ENCODE results near the gene HDAC4. TPM values are rescaled to one million over a fixed set of nuclear protein-coding genes. Genes with fewer than 3 reads are reported as not detected.

HDAC4 gene
- total and polyA plus RNA-seq, 10 of the 15 experiments (the other 5 are each of a cell fraction or from before 2014, with no cell fraction given), result 0.22 to 15.7 (median 4.8) TPM

DNA sequence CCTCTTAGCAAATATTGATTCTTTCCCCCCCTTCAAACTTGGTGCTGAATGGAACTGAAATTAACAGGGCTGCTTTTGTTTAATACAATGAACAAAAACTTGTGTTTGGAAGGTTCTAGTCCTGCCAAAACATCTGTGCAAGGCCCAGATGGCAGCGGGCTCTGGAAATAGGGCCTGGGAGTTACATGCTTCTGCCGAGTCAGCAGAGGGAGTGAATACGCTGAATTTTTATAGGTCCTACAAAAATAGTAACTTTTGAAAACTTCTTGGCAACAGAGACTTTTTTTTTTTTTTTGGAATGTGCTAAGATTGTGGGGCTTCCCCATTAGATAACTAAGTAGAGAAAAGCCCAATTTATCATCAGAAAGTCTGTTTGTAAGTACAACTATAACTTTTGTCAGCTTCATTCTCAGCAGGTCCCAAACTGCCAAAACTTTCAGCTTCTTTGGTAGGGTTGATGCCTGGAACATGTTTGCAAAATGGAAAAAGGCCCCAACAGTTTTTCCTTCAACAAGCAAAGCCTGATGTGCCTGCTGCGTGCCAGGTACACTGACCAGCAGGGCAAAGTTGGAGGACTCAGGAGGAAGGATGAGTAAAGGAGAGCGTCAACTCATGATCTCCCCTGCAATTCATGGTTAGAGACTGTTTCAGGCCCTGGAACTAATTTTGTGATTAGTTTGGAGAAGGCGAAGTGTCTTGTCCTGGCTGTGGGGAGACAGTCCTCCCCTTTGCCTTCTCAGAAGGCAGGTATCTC lies 45.1 kb upstream of the HDAC4 start (continued):
- no peak for TF ChIP-seq MYB (IDR thresholded peaks at IDR 0.05; ENCODE audit: borderline replicate concordance, low read depth, low read length)
- no peak for TF ChIP-seq CEBPB (IDR thresholded peaks at IDR 0.05; ENCODE audit: borderline replicate concordance in 1 of 2, low read depth in 2 of 2, low read length in 2 of 2)
- no peak for TF ChIP-seq ZNF384 (IDR thresholded peaks at IDR 0.05; ENCODE audit: borderline replicate concordance, low read depth, low read length)
- TF ChIP-seq GATAD2B (conservative IDR thresholded peaks at IDR 0.05; ENCODE audit: low read depth), result no peak
- no peak for TF ChIP-seq EED (IDR thresholded peaks at IDR 0.05; ENCODE audit: low read depth)
- TF ChIP-seq RAD51 (IDR thresholded peaks at IDR 0.05), result no peak

DNA sequence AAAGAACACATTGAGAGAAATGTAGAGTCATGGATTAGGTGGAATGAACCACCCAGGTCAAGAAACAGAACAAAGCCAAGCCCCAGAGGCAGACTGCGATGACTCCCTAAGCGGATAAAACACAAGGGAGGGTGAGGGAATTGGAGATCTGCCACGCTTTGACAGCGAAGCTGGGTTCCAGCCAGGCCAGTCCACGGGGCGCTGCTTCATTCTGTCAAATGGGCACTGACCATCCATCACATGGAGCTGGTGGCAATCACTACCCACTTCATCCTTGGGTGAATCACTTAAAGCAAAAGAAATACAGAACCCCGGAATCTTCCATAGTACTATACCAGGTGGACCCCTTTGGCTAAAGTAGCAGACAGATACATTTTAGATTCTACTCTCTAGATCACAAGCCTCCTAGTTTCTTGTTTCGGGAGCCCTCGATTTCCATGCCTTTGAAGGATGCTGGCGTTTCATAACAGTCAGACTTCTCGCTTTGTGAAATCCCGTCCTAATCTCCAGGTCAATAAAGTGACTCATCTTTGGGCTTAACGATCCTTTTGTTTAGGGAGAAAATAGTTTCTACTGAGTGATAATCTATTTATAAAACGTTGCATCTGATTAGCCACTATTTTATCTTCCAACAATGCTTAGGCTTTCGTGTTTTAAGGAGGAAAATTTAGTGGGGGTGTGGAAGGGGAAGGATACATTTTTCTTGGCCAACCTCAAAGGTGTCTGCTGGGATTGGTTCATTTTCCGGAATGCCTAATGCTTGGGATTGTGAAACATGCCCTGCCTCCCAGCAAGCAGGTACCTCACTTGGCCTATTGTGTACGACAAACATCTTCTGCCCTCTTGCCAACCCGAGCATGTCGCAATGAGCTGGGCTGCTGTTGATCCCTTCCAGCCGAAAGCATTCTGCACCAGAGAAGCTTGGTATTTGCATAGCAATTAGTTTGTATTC lies 44.1 kb upstream of the HDAC4 start:
- ChIA-PET RAD21 (ENCODE audit: unreplicated experiment) (no interaction called here), POLR2A (no interaction called here), CTCF (no interaction called here), SMC1A (ENCODE audit: uncharacterized antibody, unreplicated experiment) (no interaction called here)
- Histone ChIP-seq H4K20me1 (ENCODE audit: control insufficient read depth, insufficient read depth) (no peaks in the 10 kb centered on the region), H2AFZ (ENCODE audit: control insufficient read depth, low read depth, low read length) (no peak overlapping the region), H3K79me2 (ENCODE audit: control insufficient read depth, insufficient read depth, low read length) (no peaks in the 10 kb centered on the region), H3K9ac (ENCODE audit: control insufficient read depth, insufficient read depth, low read length) (no peak overlapping the region), H3K36me3 (ENCODE audit: control insufficient read depth in 2 of 2, insufficient read depth in 2 of 2, low read length in 1 of 2) (no peaks in the 10 kb centered on the region), H3K4me3 (no peak overlapping the region), H3K27ac (ENCODE audit: control insufficient read depth, insufficient read depth) (no peak overlapping the region), H3K9me3 (replicated peaks; ENCODE audit: control insufficient read depth, insufficient read depth, low read length) (no peaks in the 10 kb centered on the region; the same call in 2 of the 3 replicates), H3K27me3 (replicated peaks in 1 of 2; ENCODE audit: control insufficient read depth in 2 of 2, insufficient read depth in 2 of 2, low read length in 1 of 2) (peaks cover 3 to 5% of the 10 kb centered on the region in 2 experiments; a peak in 3 of 4 replicates), H3K4me2 (ENCODE audit: control insufficient read depth, insufficient read depth) (no peak overlapping the region), H3K4me1 (ENCODE audit: control insufficient read depth, insufficient read depth, low read length) (no peaks in the 10 kb centered on the region)
- DNase-seq (ENCODE audit: low read depth, low spot score) (no peak), ATAC-seq (no peak), FAIRE-seq (no peak)
- 37% methylated on average over 20 of the region's 20 CpGs for WGBS (ENCODE audit: insufficient coverage, insufficient replicate concordance, low lambda C conversion rate, missing lambda C conversion rate)
- in situ Hi-C loops (cut with MboI) (no loop called here), intact Hi-C loops (cut with micrococcal nuclease; ENCODE audit: unreplicated experiment) (no loop called here)
- BruUV-seq (replicated peaks), result no TSS peak
- TF ChIP-seq, protein P1, sequence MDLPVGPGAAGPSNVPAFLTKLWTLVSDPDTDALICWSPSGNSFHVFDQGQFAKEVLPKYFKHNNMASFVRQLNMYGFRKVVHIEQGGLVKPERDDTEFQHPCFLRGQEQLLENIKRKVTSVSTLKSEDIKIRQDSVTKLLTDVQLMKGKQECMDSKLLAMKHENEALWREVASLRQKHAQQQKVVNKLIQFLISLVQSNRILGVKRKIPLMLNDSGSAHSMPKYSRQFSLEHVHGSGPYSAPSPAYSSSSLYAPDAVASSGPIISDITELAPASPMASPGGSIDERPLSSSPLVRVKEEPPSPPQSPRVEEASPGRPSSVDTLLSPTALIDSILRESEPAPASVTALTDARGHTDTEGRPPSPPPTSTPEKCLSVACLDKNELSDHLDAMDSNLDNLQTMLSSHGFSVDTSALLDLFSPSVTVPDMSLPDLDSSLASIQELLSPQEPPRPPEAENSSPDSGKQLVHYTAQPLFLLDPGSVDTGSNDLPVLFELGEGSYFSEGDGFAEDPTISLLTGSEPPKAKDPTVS (IDR thresholded peaks at IDR 0.05; ENCODE audit: low read depth, low read length), result no peak
- TF ChIP-seq RCOR1 (conservative IDR thresholded peaks at IDR 0.05; ENCODE audit: low read depth, low read length), result no peak
- no peak for TF ChIP-seq IKZF1 (conservative IDR thresholded peaks at IDR 0.05)
- no peak for TF ChIP-seq WRNIP1 (IDR thresholded peaks at IDR 0.05; ENCODE audit: borderline replicate concordance, low read depth, low read length)
- TF ChIP-seq, protein P2, sequence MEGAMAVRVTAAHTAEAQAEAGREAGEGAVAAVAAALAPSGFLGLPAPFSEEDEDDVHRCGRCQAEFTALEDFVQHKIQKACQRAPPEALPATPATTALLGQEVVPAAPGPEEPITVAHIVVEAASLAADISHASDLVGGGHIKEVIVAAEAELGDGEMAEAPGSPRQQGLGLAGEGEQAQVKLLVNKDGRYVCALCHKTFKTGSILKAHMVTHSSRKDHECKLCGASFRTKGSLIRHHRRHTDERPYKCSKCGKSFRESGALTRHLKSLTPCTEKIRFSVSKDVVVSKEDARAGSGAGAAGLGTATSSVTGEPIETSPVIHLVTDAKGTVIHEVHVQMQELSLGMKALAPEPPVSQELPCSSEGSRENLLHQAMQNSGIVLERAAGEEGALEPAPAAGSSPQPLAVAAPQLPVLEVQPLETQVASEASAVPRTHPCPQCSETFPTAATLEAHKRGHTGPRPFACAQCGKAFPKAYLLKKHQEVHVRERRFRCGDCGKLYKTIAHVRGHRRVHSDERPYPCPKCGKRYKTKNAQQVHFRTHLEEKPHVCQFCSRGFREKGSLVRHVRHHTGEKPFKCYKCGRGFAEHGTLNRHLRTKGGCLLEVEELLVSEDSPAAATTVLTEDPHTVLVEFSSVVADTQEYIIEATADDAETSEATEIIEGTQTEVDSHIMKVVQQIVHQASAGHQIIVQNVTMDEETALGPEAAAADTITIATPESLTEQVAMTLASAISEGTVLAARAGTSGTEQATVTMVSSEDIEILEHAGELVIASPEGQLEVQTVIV (IDR thresholded peaks at IDR 0.05; ENCODE audit: borderline replicate concordance, partially characterized antibody), result no peak
- TF ChIP-seq, protein P3, sequence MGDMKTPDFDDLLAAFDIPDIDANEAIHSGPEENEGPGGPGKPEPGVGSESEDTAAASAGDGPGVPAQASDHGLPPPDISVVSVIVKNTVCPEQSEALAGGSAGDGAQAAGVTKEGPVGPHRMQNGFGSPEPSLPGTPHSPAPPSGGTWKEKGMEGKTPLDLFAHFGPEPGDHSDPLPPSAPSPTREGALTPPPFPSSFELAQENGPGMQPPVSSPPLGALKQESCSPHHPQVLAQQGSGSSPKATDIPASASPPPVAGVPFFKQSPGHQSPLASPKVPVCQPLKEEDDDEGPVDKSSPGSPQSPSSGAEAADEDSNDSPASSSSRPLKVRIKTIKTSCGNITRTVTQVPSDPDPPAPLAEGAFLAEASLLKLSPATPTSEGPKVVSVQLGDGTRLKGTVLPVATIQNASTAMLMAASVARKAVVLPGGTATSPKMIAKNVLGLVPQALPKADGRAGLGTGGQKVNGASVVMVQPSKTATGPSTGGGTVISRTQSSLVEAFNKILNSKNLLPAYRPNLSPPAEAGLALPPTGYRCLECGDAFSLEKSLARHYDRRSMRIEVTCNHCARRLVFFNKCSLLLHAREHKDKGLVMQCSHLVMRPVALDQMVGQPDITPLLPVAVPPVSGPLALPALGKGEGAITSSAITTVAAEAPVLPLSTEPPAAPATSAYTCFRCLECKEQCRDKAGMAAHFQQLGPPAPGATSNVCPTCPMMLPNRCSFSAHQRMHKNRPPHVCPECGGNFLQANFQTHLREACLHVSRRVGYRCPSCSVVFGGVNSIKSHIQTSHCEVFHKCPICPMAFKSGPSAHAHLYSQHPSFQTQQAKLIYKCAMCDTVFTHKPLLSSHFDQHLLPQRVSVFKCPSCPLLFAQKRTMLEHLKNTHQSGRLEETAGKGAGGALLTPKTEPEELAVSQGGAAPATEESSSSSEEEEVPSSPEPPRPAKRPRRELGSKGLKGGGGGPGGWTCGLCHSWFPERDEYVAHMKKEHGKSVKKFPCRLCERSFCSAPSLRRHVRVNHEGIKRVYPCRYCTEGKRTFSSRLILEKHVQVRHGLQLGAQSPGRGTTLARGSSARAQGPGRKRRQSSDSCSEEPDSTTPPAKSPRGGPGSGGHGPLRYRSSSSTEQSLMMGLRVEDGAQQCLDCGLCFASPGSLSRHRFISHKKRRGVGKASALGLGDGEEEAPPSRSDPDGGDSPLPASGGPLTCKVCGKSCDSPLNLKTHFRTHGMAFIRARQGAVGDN (IDR thresholded peaks at IDR 0.05), result no peak

Data from GM12878 (cell line).